ENCODE data around the gene NLRP13. TPM values are rescaled to one million over a fixed set of nuclear protein-coding genes. Genes with fewer than 3 reads are reported as not detected.

The NLRP13 gene
- polyA plus RNA-seq, 3 donors, result not detected

- H3K4me3 Mint-ChIP-seq, result no peak within 1 kb of the TSS
- Histone ChIP-seq H2AFZ (ENCODE audit: insufficient read depth, low read depth, low read length, poor library complexity, severe bottlenecking) (no peak within 1 kb of the TSS), H3K36me3 (replicated peaks in 1 of 2; ENCODE audit: control insufficient read depth in 1 of 2, insufficient read depth in 2 of 2, low read length in 2 of 2) (no peaks in the 10 kb centered on the region), H3K4me1 (ENCODE audit: control insufficient read depth in 1 of 2, insufficient read depth in 2 of 2, low read length in 2 of 2) (no peaks in the 10 kb centered on the region), H3K4me2 (replicated peaks; ENCODE audit: extremely low read depth, low read length, poor library complexity, severe bottlenecking) (no peak within 1 kb of the TSS), H3K27me3 (ENCODE audit: control insufficient read depth in 2 of 2, insufficient read depth in 2 of 2, low read length in 2 of 2) (no peaks in the 10 kb centered on the region), H3K9me3 (replicated peaks in 1 of 2; ENCODE audit: control insufficient read depth in 1 of 2, insufficient read depth in 1 of 2, low read length in 2 of 2) (peaks cover 41 to 52% of the 10 kb centered on the region in 2 donors), H4K20me1 (ENCODE audit: insufficient read depth, low read length) (no peaks in the 10 kb centered on the region), H3K4me3 (replicated peaks in 1 of 3; ENCODE audit: low read depth in 2 of 3, low read length in 3 of 3) (no peak within 1 kb of the TSS), H3K27ac (ENCODE audit: low read depth in 1 of 2, low read length in 2 of 2) (no peak within 1 kb of the TSS), H3K9ac (ENCODE audit: insufficient read depth, low read length, poor library complexity, severe bottlenecking) (no peak within 1 kb of the TSS), H3K79me2 (ENCODE audit: insufficient read depth, low read length) (no peaks in the 10 kb centered on the region)
- DNase-seq, result no peak
- WGBS (ENCODE audit: insufficient coverage), result 82% methylated on average over 3 of the region's 8 CpGs
- no peaks in the 10 kb centered on the region for H3K36me3 Mint-ChIP-seq
- H3K9me3 Mint-ChIP-seq, result peaks cover 27 to 69% (median 38%) of the 10 kb centered on the region in 7 donors
- no peaks in the 10 kb centered on the region for H3K27me3 Mint-ChIP-seq (ENCODE audit: low read depth in 3 of 3)
- H3K4me1 Mint-ChIP-seq, result no peaks in the 10 kb centered on the region
- no peak for TF ChIP-seq CTCF (IDR thresholded peaks at IDR 0.05)
- H3K27ac Mint-ChIP-seq, result no peak within 1 kb of the TSS
- intact Hi-C loops (cut with micrococcal nuclease), result no loop called here
Measured at GRCh38 chr19:55947532-55947931, 15.4 kb upstream of the NLRP13 start, which contains the start of gene NLRP8. TSS of gene NLRP8 (plus strand) at chr19:55947832.

- H3K27me3 ChIP-seq (ENCODE audit: control insufficient read depth in 2 of 2, insufficient read depth in 2 of 2, low read length in 2 of 2), result no peaks in the 10 kb centered on the region
- Mint-ChIP-seq H3K4me3 (no peak overlapping the region), H3K9me3 (peaks cover 16 to 66% (median 33%) of the 10 kb centered on the region in 7 donors), H3K4me1 (no peaks in the 10 kb centered on the region), H3K36me3 (no peaks in the 10 kb centered on the region), H3K27ac (no peak overlapping the region), H3K27me3 (ENCODE audit: low read depth in 3 of 3) (peaks cover 0 to 2% (median 0%) of the 10 kb centered on the region in 3 donors)
- no peak overlapping the region for H3K4me2 ChIP-seq (replicated peaks; ENCODE audit: extremely low read depth, low read length, poor library complexity, severe bottlenecking)
- no peak for TF ChIP-seq CTCF (IDR thresholded peaks at IDR 0.05)
- H3K9me3 ChIP-seq (replicated peaks in 1 of 2; ENCODE audit: control insufficient read depth in 1 of 2, insufficient read depth in 1 of 2, low read length in 2 of 2), result peaks cover 29 to 41% of the 10 kb centered on the region in 2 donors
- 100% methylated on average over 3 of the region's 11 CpGs for WGBS (ENCODE audit: insufficient coverage)
- intact Hi-C loops (cut with micrococcal nuclease), result no loop called here
- H3K4me1 ChIP-seq (ENCODE audit: control insufficient read depth in 1 of 2, insufficient read depth in 2 of 2, low read length in 2 of 2), result no peaks in the 10 kb centered on the region
- no peak overlapping the region for H2AFZ ChIP-seq (ENCODE audit: insufficient read depth, low read depth, low read length, poor library complexity, severe bottlenecking)
- H4K20me1 ChIP-seq (ENCODE audit: insufficient read depth, low read length), result no peaks in the 10 kb centered on the region
- DNase-seq, result no peak
- no peak overlapping the region for H3K9ac ChIP-seq (ENCODE audit: insufficient read depth, low read length, poor library complexity, severe bottlenecking)
- no peaks in the 10 kb centered on the region for H3K79me2 ChIP-seq (ENCODE audit: insufficient read depth, low read length)
- no peak overlapping the region for H3K27ac ChIP-seq (ENCODE audit: low read depth in 1 of 2, low read length in 2 of 2)
- H3K36me3 ChIP-seq (replicated peaks in 1 of 2; ENCODE audit: control insufficient read depth in 1 of 2, insufficient read depth in 2 of 2, low read length in 2 of 2), result no peaks in the 10 kb centered on the region
- H3K4me3 ChIP-seq (replicated peaks in 1 of 3; ENCODE audit: low read depth in 2 of 3, low read length in 3 of 3), result no peak overlapping the region
Measured at GRCh38 chr19:55940306-55940705, 8.2 kb upstream of the NLRP13 start.
